ENCODE measurements around the gene TRMT10B. TPM values are rescaled to one million over a fixed set of nuclear protein-coding genes. Genes with fewer than 3 reads are reported as not detected.
"Not testable (repeated sequence)": the region's sequence is repeated elsewhere in the genome, so short reads cannot be mapped to it uniquely, and the experiment has no call there.

The TRMT10B gene
- total RNA-seq, 2 experiments from 2014 or later: 2.8 TPM; not detected in 1

- Histone ChIP-seq H2AFZ (ENCODE audit: low read length) (no peak overlapping the region), H3K4me1 (ENCODE audit: insufficient read depth, low read length, poor library complexity, severe bottlenecking) (no peaks in the 10 kb centered on the region), H3K36me3 (ENCODE audit: insufficient read depth, low read length) (peaks cover 18% of the 10 kb centered on the region), H3K4me3 (ENCODE audit: low read depth, low read length, poor library complexity, severe bottlenecking) (no peak overlapping the region), H3K4me2 (ENCODE audit: low read length) (no peak overlapping the region), H3K9me3 (ENCODE audit: low read length) (no peaks in the 10 kb centered on the region), H3K27ac (ENCODE audit: low read depth, low read length, poor library complexity, severe bottlenecking) (no peak overlapping the region), H4K20me1 (ENCODE audit: insufficient read depth, low read length) (no peaks in the 10 kb centered on the region), H3K9me2 (ENCODE audit: insufficient read depth, low read length) (no peaks in the 10 kb centered on the region), H3K79me2 (ENCODE audit: insufficient read depth, low read depth, low read length) (peaks cover 33% of the 10 kb centered on the region)
- no TSS peak for BruUV-seq (replicated peaks)
- POLR2A ChIA-PET: interaction anchor here (0.6 to 2.2 kb wide), 9 partner anchors 7 to 108 kb away, joined by 3 to 7 read pairs (median 3); partner anchors contain the start of gene DCAF10
- CTCF ChIA-PET (ENCODE audit: unreplicated experiment): no interaction called here
- intact Hi-C loops (cut with micrococcal nuclease; ENCODE audit: unreplicated experiment): no loop called here
- TF ChIP-seq CTCF (conservative IDR thresholded peaks at IDR 0.05; ENCODE audit: low read length): no peak
- TF ChIP-seq EZH2phosphoT487 (IDR thresholded peaks at IDR 0.05; ENCODE audit: borderline replicate concordance, low read depth, low read length): no peak
- no peak for DNase-seq (ENCODE audit: low spot score)
These were observed 59.3 kb downstream of the TRMT10B start for GRCh38 chr9:37812773-37813379.

GRCh38 chr9:37818849-37819248 lies 65.2 kb downstream of the TRMT10B start:
- intact Hi-C loops (cut with micrococcal nuclease; ENCODE audit: unreplicated experiment): no loop called here
- no peak for TF ChIP-seq EZH2phosphoT487 (IDR thresholded peaks at IDR 0.05; ENCODE audit: borderline replicate concordance, low read depth, low read length)
- TF ChIP-seq CTCF (conservative IDR thresholded peaks at IDR 0.05; ENCODE audit: low read length): no peak
- POLR2A ChIA-PET: interaction anchor here (0.6 to 1.2 kb wide), 3 partner anchors 10 to 322 kb away, joined by 3 read pairs; no protein-coding TSS in a partner anchor

GRCh38 chr9:37820142-37820541 lies 66.5 kb downstream of the TRMT10B start:
- H3K4me2 ChIP-seq (ENCODE audit: low read length): no peak overlapping the region
- peaks cover 6% of the 10 kb centered on the region; the same call in 1 of the 2 replicates for H4K20me1 ChIP-seq (ENCODE audit: insufficient read depth, low read length)
- no peaks in the 10 kb centered on the region for H3K9me3 ChIP-seq (ENCODE audit: low read length)
- no peak for TF ChIP-seq CTCF (conservative IDR thresholded peaks at IDR 0.05; ENCODE audit: low read length)
- no peak for TF ChIP-seq EZH2phosphoT487 (IDR thresholded peaks at IDR 0.05; ENCODE audit: borderline replicate concordance, low read depth, low read length)
- no peak overlapping the region for H3K27ac ChIP-seq (ENCODE audit: low read depth, low read length, poor library complexity, severe bottlenecking)
- no peak overlapping the region for H2AFZ ChIP-seq (ENCODE audit: low read length)
- intact Hi-C loops (cut with micrococcal nuclease; ENCODE audit: unreplicated experiment): no loop called here
- peaks cover 57% of the 10 kb centered on the region for H3K36me3 ChIP-seq (ENCODE audit: insufficient read depth, low read length)
- H3K79me2 ChIP-seq (ENCODE audit: insufficient read depth, low read depth, low read length): peaks cover 18% of the 10 kb centered on the region
- POLR2A ChIA-PET: interaction anchor here (1.7 kb wide), 1 partner anchor 8 kb away, joined by 7 read pairs; no protein-coding TSS in a partner anchor
- H3K9me2 ChIP-seq (ENCODE audit: insufficient read depth, low read length): no peaks in the 10 kb centered on the region
- DNase-seq (ENCODE audit: low spot score): no peak
- CTCF ChIA-PET (ENCODE audit: unreplicated experiment): no interaction called here
- H3K4me3 ChIP-seq (ENCODE audit: low read depth, low read length, poor library complexity, severe bottlenecking): no peak overlapping the region
- BruUV-seq (replicated peaks): no TSS peak
- H3K4me1 ChIP-seq (ENCODE audit: insufficient read depth, low read length, poor library complexity, severe bottlenecking): no peaks in the 10 kb centered on the region

More at GRCh38 chr9:37818849-37819248, 65.2 kb downstream of the TRMT10B start:
- no peak overlapping the region for H3K4me3 ChIP-seq (ENCODE audit: low read depth, low read length, poor library complexity, severe bottlenecking)
- no peak overlapping the region for H3K27ac ChIP-seq (ENCODE audit: low read depth, low read length, poor library complexity, severe bottlenecking)
- CTCF ChIA-PET (ENCODE audit: unreplicated experiment): interaction anchor here (0.5 kb wide), 1 partner anchor 18 kb away, joined by 3 read pairs; no protein-coding TSS in a partner anchor
- H3K36me3 ChIP-seq (ENCODE audit: insufficient read depth, low read length): peaks cover 45% of the 10 kb centered on the region
- H4K20me1 ChIP-seq (ENCODE audit: insufficient read depth, low read length): peaks cover 6% of the 10 kb centered on the region; the same call in 1 of the 2 replicates
- no peak overlapping the region for H3K4me2 ChIP-seq (ENCODE audit: low read length)
- BruUV-seq (replicated peaks): no TSS peak
- peaks cover 21% of the 10 kb centered on the region for H3K79me2 ChIP-seq (ENCODE audit: insufficient read depth, low read depth, low read length)
- no peak overlapping the region for H2AFZ ChIP-seq (ENCODE audit: low read length)
- no peaks in the 10 kb centered on the region for H3K4me1 ChIP-seq (ENCODE audit: insufficient read depth, low read length, poor library complexity, severe bottlenecking)
- no peaks in the 10 kb centered on the region for H3K9me2 ChIP-seq (ENCODE audit: insufficient read depth, low read length)
- no peak for DNase-seq (ENCODE audit: low spot score)
- H3K9me3 ChIP-seq (ENCODE audit: low read length): no peaks in the 10 kb centered on the region

GRCh38 chr9:37825174-37825573 lies 71.6 kb downstream of the TRMT10B start:
- H3K79me2 ChIP-seq (ENCODE audit: insufficient read depth, low read depth, low read length); H3K4me2 ChIP-seq (ENCODE audit: low read length); intact Hi-C loops (cut with micrococcal nuclease; ENCODE audit: unreplicated experiment); H3K9me2 ChIP-seq (ENCODE audit: insufficient read depth, low read length); CTCF ChIA-PET (ENCODE audit: unreplicated experiment); H2AFZ ChIP-seq (ENCODE audit: low read length); H3K4me3 ChIP-seq (ENCODE audit: low read depth, low read length, poor library complexity, severe bottlenecking); DNase-seq (ENCODE audit: low spot score); H3K4me1 ChIP-seq (ENCODE audit: insufficient read depth, low read length, poor library complexity, severe bottlenecking); H3K27ac ChIP-seq (ENCODE audit: low read depth, low read length, poor library complexity, severe bottlenecking); H4K20me1 ChIP-seq (ENCODE audit: insufficient read depth, low read length); H3K9me3 ChIP-seq (ENCODE audit: low read length): not testable (repeated sequence)
- TSS peak; percentile 13 for BruUV-seq (replicated peaks)
- POLR2A ChIA-PET: interaction anchor here (1.2 kb wide), 1 partner anchor 14 kb away, joined by 4 read pairs; no protein-coding TSS in a partner anchor
- H3K36me3 ChIP-seq (ENCODE audit: insufficient read depth, low read length): peaks cover 77% of the 10 kb centered on the region

Data from OCI-LY7 (cell line).